Purkinje cell (primary cell): ENCODE data around the gene PDE2A. TPM values are rescaled to one million over a fixed set of nuclear protein-coding genes. Genes with fewer than 3 reads are reported as not detected.

ENCODE experiments used
- polyA plus RNA-seq: library from polyadenylated mRNA; unstranded; fragments of >200 nt; fragmentation: Nextera tagmentation; gene quantifications from 2 replicates; pipeline ENCODE4 v1.2.1, GENCODE V29; 2014

Gene PDE2A
- polyA plus RNA-seq: 4.7 and 6.0 TPM in 2 replicates

DNA sequence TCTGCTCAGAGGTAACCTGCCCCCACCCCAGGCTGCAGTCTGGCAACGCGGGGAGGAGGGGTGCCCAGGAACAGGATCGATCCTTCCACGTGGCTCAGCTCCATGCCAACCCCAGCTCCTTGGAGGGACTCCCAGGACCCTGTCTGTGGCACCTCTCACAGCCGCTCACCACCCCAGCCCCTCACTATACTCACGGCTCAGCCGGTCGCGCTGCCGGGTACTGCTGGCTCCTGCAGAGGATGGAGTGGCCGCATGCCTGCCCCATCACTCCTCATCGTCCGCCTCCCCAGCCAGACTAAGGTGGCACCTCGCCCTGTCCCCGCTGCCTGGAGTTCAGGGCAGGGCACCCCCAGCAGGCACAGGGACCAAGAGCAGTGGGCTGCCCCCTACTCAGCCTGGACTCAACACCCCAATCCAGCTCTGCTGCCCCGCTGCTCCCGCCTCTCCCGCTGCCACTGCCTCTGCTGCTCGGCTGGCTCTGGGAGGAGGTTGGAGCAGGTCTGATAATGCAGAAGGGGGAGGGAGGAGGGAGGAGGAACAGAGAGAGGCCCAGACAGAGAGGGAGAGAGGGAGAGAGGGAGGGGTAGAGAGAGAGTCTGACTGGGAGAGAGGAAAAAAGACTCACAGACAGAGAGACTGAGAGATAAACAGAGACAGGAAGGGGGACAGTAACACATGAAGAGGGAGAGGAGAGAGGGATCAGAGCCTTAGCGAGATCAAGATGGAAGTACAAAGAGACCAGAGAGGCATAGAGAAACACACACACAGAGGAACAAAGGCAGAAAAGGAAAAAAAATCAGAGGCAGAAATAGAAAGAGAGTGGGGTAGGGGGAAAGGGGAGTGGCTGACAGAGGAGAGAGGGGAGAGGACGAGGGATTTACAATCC, at the start of gene PDE2A:
Gene PDE2A (minus strand): TSS at position 480 of the 886 bp plus-strand sequence. CDS start 215 bp downstream, at position 265.

Other genes with a start within 250 kb of the PDE2A start
- 9.0 and 9.9 TPM in 2 replicates for gene CLPB, start 239.9 kb downstream of the PDE2A start, polyA plus RNA-seq
- gene ARAP1, start 78.0 kb upstream of the PDE2A start, polyA plus RNA-seq: 1.3 and 3.6 TPM in 2 replicates
- not detected in 2 replicates for gene STARD10, start 119.6 kb upstream of the PDE2A start, polyA plus RNA-seq
- gene ATG16L2, start 140.0 kb upstream of the PDE2A start, polyA plus RNA-seq: 0.26 and 1.9 TPM in 2 replicates